HG02884 (cell line): ENCODE measurements around the gene REL.
"Not testable (repeated sequence)": the region's sequence is repeated elsewhere in the genome, so short reads cannot be mapped to it uniquely, and the experiment has no call there.

Experiments
- ATAC-seq: cut with Tn5 transposase; IDR thresholded peaks from one replicate; pipeline ENCODE4 v1.9.1; 2021; ENCODE audit warnings: mild to moderate bottlenecking, moderate library complexity; ENCODE audit not compliant: unreplicated experiment

REL gene

DNA sequence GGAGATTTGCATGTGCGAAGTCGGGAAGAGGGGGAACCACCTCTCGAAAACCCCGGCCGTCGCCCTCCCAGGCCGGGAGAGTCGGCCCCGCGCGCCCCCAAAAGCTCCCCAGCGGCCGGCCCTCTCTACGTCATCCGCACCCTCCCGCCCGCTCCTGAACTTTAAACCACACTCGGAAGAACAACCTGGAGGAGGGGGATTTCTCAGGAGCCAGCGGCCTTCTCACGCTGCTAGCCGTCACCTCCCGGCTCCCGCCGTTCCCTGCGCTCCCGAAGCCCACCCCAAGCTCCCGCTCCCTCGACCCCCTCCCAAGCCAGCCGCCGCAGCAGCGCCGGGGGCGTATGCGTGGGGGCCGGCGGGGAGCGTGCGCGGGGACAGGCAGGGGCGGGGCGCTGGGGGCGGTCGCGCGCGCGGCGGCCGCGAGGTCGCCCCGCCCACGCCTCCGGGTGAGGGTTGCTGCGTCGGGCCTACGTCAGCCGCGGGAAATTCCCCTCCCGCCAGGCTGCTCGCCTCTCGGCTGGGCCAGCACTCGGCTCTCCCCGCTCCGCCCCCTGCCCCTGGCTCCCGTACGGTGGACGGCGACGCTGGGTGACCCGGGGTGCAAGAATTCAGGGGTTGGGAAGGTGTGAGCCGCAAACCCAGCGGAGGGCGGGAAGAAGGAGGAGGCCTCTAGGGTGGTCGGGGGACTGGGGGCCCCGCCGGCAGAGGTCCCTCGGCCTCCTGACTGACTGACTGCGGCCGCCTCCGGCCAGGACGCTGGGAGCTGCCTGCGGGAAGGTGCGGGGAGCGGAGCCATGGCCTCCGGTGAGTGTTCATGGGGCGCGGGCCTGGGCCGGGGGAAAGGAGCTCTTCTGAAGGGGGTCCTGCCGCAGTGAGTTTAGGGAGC is at the start of gene REL:
Gene REL (plus strand): TSS at position 528 of the 886 bp plus-strand sequence. CDS start 267 bp downstream, at position 795.
- ATAC-seq: peak; percentile 69

GRCh38 chr2:60831921-60832320 is 49.5 kb upstream of the REL start:
- no peak for ATAC-seq

DNA sequence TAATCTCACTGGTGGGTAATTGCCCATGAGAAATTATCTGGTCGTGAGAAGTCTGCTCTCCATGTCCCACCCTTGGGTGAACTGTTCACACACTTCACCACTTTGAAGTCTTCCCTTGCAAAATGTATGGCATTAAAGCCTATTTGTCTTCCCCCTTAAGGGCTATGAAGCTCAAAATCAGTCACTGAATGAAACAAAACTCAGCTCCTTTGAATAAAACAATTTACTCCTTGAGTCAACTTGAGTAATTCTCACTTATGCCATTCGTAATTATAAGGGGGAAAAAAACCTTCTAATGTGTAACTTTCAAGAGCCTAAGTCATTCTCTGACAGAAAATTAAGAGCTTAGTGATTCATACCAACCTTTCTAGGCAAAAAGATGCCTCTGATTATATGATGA is 48.8 kb upstream of the REL start:
- no peak for ATAC-seq

GRCh38 chr2:60834270-60834717 is 47.1 kb upstream of the REL start:
- no peak for ATAC-seq

- no peak for ATAC-seq
Observed at GRCh38 chr2:60836491-60836890, 44.9 kb upstream of the REL start.

DNA sequence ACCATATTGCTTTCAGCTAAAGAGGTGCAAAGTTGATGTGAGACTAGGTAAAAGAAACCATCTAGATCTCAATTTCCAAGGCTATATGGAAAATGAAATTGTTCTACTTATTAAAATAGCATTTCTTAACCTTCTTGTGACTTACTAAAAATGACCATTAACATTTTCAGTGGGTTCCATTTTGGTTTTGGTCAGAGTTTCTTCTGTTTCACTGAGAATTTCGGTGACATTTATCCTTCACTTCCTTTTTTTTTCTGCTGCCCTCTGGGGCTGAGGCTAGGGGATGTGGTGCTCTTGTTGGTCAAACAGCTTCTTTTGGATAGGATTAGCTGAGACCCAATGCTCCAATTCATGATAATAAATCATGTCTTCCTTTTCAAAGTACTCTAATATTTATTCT is 44.3 kb upstream of the REL start:
- ATAC-seq: no peak

GRCh38 chr2:60838481-60838880 is 42.9 kb upstream of the REL start:
- no peak for ATAC-seq

DNA sequence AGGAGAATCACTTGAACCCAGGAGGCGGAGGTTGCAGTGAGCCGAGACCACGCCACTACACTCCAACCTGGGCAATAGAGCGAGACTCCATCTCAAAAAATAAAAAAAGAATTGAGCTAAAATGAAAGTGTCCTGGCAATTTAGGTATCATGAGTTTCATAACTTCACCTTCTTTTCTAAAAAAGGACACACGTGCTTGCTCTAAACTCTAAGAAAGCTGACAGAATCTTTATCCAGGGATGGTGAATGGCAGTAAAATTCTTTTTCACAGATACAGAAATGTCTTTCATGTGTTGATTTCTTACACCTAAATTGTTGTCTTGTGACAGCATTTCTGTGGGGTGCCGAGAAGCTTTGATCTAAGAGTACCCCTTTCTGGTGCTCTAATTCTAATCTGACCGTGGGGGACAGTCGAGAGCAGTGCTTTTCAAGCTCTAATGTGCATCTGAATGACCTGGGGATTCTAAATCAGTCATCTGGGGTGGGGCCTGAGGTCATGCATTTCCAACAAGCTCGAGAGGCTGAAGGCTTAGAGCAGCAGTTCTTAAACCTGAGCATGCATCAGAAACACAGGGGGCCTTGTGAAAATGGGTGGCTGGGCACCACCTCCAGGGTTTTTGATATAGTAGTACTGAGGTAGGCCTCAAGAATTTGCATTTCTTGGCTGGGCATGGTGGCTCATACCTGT is 42.1 kb upstream of the REL start:
- ATAC-seq: peak; percentile 63

DNA sequence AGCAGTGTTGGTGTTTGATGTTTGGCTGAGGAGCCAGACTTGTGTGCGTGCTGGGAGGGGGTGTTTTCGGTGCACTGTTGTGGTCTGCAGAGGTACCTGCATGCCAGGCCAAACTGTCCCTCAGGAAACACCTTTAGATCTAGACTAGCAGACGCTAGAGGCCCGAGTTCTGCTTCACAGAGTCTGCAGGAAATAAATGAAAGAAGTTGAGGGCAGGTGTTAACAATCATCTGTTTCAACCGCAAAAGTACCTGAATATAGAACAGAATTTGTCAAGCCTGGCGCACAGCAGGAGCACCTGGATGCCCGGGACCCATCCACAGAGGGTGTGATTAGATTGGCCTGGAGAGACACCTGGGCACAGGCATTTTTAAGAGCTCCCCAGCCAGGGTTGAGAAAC is 40.5 kb upstream of the REL start:
- ATAC-seq: peak; percentile 31

DNA sequence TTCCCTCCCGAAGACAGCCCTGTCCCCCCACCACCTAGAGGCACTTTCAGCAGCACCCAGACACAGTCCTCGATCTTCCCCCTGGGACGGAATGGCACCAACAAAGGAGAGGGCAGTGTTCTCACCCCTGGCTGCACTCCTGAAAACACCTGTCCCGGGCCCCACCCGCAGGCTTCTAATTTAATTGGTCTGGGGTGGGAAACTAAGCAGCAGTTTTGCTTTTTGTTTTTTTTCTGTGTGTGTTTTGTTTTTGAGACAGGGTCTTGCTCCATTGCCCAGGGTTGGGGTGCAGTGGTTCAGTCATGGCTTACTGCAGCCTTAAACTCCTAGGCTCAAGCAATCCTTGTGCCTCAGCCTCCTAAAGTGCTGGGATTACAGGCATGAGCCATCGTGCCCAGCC is 38.4 kb upstream of the REL start:
- no peak for ATAC-seq

GRCh38 chr2:60844105-60844504 is 37.3 kb upstream of the REL start:
- ATAC-seq: no peak

DNA sequence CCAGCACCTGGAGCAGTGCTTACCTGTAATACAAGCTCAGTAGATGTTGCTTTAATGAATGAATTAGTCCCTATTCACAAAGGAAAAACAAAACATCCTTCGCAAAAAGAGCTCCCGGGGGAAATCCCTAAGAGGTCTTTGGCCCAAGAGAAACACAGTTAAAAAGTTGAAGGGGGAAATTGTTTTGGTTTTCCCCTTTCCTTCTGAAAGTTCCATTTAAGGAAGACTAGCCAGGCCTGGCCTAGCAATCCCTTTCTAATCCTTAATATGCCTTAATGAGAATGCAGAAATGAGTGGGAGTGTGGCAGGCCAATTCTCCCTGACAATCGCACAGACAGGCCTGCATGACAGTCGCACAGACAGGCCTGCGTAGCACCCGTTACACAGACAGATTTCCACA is 33.5 kb upstream of the REL start:
- no peak for ATAC-seq

GRCh38 chr2:60849187-60849586 is 32.2 kb upstream of the REL start:
- ATAC-seq: no peak

DNA sequence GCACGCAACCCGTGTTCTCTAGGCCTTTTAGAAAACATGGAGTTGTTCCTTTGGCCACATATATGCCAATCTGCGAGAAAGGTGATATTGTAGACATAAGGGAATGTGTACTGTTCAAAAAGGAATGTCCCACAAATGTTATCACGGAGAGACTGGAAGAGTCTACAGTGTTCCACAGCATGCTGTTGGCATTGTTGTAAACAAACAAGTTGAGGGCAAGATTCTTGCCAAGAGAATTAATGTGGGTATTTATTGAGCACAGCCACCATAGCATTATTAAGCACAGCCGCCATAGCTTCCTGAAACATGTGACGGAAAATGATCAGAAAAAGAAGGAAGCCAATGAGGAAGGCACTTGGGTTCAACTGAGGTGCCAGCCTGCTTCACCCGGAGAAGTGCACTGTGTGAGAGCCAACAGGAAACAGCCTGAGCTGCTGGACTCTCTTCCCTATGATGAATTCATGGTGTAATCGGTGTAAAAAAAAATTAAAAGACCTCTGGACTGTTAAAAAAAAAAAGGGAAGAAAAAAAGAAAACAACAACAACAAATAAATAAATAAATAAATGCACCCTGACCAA is 29.0 kb upstream of the REL start:
- no peak for ATAC-seq

DNA sequence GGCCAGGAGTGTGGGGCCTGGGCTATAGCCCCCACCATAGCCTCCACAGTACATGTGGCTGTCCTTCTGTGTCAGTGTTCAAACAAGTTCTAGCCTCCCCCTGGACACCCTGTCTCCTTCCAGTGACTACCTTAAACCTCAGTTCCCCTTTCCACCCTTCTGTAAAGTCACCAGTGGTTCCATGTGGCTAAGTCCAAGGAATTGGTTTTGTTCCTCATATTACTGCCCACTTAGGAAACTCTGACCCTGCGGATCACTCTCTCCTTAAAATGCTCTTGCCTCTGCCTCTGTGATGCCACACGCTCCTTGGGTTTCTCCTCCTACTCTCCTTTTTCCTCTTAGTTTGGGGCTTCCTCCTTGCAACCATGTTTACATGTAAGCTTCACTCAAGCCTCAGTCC is 27.8 kb upstream of the REL start:
- ATAC-seq: no peak

- ATAC-seq: no peak
Observed at GRCh38 chr2:60855989-60856669, 25.2 kb upstream of the REL start.

- ATAC-seq: no peak
Observed at GRCh38 chr2:60857056-60857455, 24.3 kb upstream of the REL start.

DNA sequence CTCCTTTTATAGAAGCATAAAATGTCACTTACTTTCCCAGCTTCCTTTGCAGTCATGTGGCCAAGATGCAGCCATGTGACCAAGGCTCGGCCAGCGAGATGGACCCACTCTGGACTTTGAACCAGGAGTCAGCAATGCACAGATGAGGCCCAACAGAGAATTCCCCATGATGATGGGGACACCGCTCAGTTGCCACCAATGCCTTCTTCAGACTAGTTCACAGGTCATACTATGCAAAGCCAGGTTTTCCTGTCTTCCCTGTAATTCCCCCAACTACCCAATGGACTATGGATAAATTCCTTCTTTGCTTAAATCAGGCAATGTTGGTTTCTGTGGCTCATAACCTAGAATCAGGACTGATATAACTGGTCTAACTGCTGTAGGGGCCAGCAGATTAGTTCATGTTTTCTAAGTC is 22.5 kb upstream of the REL start:
- no peak for ATAC-seq

DNA sequence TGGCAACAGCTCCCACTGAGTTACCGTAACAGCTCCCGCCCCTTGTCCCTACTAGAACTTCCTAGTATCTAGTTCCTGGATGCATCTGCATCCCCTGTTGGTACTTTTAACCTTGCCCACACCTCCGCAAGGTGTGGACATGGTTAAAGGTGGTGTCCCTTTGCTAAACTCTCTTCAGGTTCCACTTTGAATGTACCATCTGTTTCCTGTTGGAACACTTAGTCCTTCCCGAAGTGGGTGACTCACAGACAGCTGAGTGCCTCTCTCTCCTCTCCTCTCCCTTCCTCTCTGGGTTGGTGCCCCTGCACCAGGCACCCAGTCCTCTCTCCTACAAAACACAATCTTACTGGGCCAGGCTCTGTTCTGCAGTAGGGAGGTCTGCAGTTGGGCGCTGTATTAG is 19.6 kb upstream of the REL start:
- ATAC-seq: no peak

GRCh38 chr2:60862642-60863041 is 18.7 kb upstream of the REL start:
- ATAC-seq: no peak

DNA sequence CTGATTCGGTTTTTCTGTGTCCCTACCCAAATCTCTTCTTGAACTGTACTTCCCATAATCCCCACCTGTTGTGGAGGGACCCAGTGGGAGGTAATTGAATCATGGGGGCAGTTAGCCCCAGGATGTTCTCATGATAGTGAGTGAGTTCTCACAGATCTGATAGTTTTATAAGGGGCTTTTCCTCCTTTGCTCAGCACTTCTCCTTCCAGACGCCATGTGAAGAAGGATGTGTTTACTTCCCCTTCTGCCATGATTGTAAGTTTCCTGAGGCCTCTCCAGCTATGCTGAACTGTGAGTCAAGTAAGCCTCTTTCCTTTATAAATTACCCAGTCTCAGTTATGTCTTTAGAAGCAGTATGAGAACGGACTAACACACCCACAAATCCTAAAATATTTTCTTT is 16.0 kb upstream of the REL start:
- ATAC-seq: not testable (repeated sequence)
